ENCODE measurements around the gene DHRS4. TPM values are rescaled to one million over a fixed set of nuclear protein-coding genes. Genes with fewer than 3 reads are reported as not detected.

DHRS4 gene
- total and polyA plus RNA-seq, 9 donors, result 16.6 to 38.8 (median 25.4) TPM

Other genes starting within 250 kb of the DHRS4 start
- 10 to 100 TPM in 6 of 7 donors, 1 to 10 TPM in 1; 7.7 to 33.1 (median 19.5) TPM for gene DHRS4L2, start 35.2 kb downstream of the DHRS4 start, total RNA-seq
- 10 to 100 TPM; 17.6 to 20.3 TPM for gene DHRS4L2, start 35.2 kb downstream of the DHRS4 start, polyA plus RNA-seq
- gene CARMIL3, start 98.2 kb downstream of the DHRS4 start, total RNA-seq, result 1 to 10 TPM in 1 of 7 donors, under 1 TPM in 5, not detected in 1; 0.08 to 1.3 (median 0.37) TPM
- under 1 TPM; 0.08 to 0.10 TPM for gene CARMIL3, start 98.2 kb downstream of the DHRS4 start, polyA plus RNA-seq
- gene CPNE6, start 117.8 kb downstream of the DHRS4 start, total RNA-seq, result under 1 TPM in 1 of 7 donors, not detected in 6; 0.71 TPM
- gene CPNE6, start 117.8 kb downstream of the DHRS4 start, polyA plus RNA-seq, result under 1 TPM; 0.08 to 0.55 TPM
- 10 to 100 TPM in 1 of 7 donors, 1 to 10 TPM in 6; 2.4 to 66.8 (median 5.4) TPM for gene PCK2, start 140.5 kb downstream of the DHRS4 start, total RNA-seq
- gene PCK2, start 140.5 kb downstream of the DHRS4 start, polyA plus RNA-seq, result 1 to 10 TPM; 3.1 to 5.6 TPM
- gene DCAF11, start 161.0 kb downstream of the DHRS4 start, total RNA-seq, result 10 to 100 TPM; 34.7 to 71.4 (median 51.5) TPM
- 10 to 100 TPM; 38.7 to 62.4 TPM for gene DCAF11, start 161.0 kb downstream of the DHRS4 start, polyA plus RNA-seq
- gene NRL, start 161.2 kb downstream of the DHRS4 start, total RNA-seq, result 1 to 10 TPM; 1.0 to 4.1 (median 2.8) TPM
- 1 to 10 TPM in 1 of 2 donors, under 1 TPM in 1; 0.78 to 2.8 TPM for gene NRL, start 161.2 kb downstream of the DHRS4 start, polyA plus RNA-seq
- gene FITM1, start 176.9 kb downstream of the DHRS4 start, total RNA-seq, result 1 to 10 TPM in 1 of 7 donors, under 1 TPM in 4, not detected in 2; 0.57 to 1.2 (median 0.77) TPM
- under 1 TPM in 1 of 2 donors, not detected in 1; 0.80 TPM for gene FITM1, start 176.9 kb downstream of the DHRS4 start, polyA plus RNA-seq
- gene PSME1, start 182.4 kb downstream of the DHRS4 start, total RNA-seq, result 100 to 1,000 TPM in 6 of 7 donors, 10 to 100 TPM in 1; 93.6 to 193 (median 168) TPM
- gene PSME1, start 182.4 kb downstream of the DHRS4 start, polyA plus RNA-seq, result 100 to 1,000 TPM; 220 to 261 TPM
- 10 to 100 TPM; 13.0 to 26.3 (median 17.3) TPM for gene EMC9, start 187.8 kb downstream of the DHRS4 start, total RNA-seq
- 10 to 100 TPM in 1 of 2 donors, 1 to 10 TPM in 1; 5.1 to 30.7 TPM for gene EMC9, start 187.8 kb downstream of the DHRS4 start, polyA plus RNA-seq
- 100 to 1,000 TPM in 3 of 7 donors, 10 to 100 TPM in 4; 34.7 to 129 (median 95.6) TPM for gene PSME2, start 192.8 kb downstream of the DHRS4 start, total RNA-seq
- gene PSME2, start 192.8 kb downstream of the DHRS4 start, polyA plus RNA-seq, result 100 to 1,000 TPM in 1 of 2 donors, 10 to 100 TPM in 1; 82.5 to 160 TPM
- 10 to 100 TPM; 19.2 to 74.4 (median 61.4) TPM for gene RNF31, start 193.7 kb downstream of the DHRS4 start, total RNA-seq
- gene RNF31, start 193.7 kb downstream of the DHRS4 start, polyA plus RNA-seq, result 10 to 100 TPM; 36.1 to 40.0 TPM
- 100 to 1,000 TPM in 1 of 7 donors, 10 to 100 TPM in 6; 31.6 to 151 (median 72.7) TPM for gene IRF9, start 207.5 kb downstream of the DHRS4 start, total RNA-seq
- gene IRF9, start 207.5 kb downstream of the DHRS4 start, polyA plus RNA-seq, result 100 to 1,000 TPM in 1 of 2 donors, 10 to 100 TPM in 1; 87.4 to 212 TPM
- 10 to 100 TPM in 4 of 7 donors, 1 to 10 TPM in 3; 6.2 to 75.4 (median 13.5) TPM for gene REC8, start 218.3 kb downstream of the DHRS4 start, total RNA-seq
- 1 to 10 TPM; 4.9 to 5.1 TPM for gene REC8, start 218.3 kb downstream of the DHRS4 start, polyA plus RNA-seq
- 10 to 100 TPM; 12.3 to 50.9 (median 34.0) TPM for gene IPO4, start 235.0 kb downstream of the DHRS4 start, total RNA-seq
- 10 to 100 TPM in 1 of 2 donors, 1 to 10 TPM in 1; 5.6 to 11.3 TPM for gene IPO4, start 235.0 kb downstream of the DHRS4 start, polyA plus RNA-seq
- gene TM9SF1, start 241.7 kb downstream of the DHRS4 start, total RNA-seq, result 10 to 100 TPM; 34.9 to 65.6 (median 44.9) TPM
- gene TM9SF1, start 241.7 kb downstream of the DHRS4 start, polyA plus RNA-seq, result 10 to 100 TPM; 32.3 to 40.0 TPM